CD4-positive, alpha-beta T cell treated with Interleukin-1 beta for 1 hour (primary cell): ENCODE data around the gene DNM1L.

Source experiments
- DNase-seq, 2 donors: peaks; one replicate each; pipeline ENCODE4 v3.0.0-alpha.2; 2020 to 2022

The DNM1L gene

DNA sequence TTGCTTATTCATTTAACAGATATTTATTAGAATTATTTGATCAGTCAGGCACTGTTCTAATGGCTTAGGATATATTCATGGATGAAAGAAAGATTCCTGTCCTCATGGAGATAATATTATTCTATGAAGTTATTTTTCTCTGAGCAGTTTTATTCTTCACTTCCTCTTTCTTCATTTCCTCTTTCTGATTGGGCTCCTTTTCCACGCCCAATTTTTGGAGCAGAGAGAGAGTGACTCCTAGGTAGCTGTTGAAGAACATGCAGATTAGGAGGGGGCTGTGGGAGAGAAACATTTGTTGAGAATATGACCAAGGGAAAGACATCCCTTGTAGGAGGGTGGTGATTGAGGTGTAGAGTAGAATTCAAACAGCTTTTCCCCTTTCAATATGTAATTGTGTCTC is 82.6 kb downstream of the DNM1L start:
- DNase-seq, result no peak

GRCh38 chr12:32765906-32766305 is 86.8 kb downstream of the DNM1L start:
- DNase-seq, result no peak

GRCh38 chr12:32768518-32768917 is 89.4 kb downstream of the DNM1L start:
- no peak for DNase-seq

DNA sequence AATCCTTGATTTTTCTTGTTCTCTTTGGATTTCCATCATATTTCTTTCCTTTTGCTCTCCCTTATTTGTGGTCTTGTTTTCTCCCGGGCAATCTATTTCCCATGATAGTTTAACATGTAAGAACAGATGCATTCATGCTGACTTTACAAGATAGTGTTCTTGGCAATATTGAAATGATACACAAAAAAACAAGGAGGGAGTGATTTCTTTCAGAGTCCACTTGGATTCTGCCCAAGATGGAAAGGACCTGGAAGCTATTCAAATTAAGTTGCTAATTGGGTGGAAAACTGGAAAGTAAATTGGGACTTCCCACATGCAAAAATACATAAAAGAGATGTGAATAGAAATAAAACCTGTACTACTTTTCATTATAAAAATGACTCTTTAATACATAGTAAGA is 91.0 kb downstream of the DNM1L start:
- DNase-seq, result no peak

- DNase-seq, result no peak
These were observed 94.6 kb downstream of the DNM1L start for GRCh38 chr12:32773691-32774090.

- DNase-seq, result no peak
These were observed 97.2 kb downstream of the DNM1L start for GRCh38 chr12:32776258-32776657.

GRCh38 chr12:32777159-32777558 is 98.1 kb downstream of the DNM1L start:
- DNase-seq, result no peak

GRCh38 chr12:32777691-32778175 is 98.6 kb downstream of the DNM1L start:
- no peak for DNase-seq

DNA sequence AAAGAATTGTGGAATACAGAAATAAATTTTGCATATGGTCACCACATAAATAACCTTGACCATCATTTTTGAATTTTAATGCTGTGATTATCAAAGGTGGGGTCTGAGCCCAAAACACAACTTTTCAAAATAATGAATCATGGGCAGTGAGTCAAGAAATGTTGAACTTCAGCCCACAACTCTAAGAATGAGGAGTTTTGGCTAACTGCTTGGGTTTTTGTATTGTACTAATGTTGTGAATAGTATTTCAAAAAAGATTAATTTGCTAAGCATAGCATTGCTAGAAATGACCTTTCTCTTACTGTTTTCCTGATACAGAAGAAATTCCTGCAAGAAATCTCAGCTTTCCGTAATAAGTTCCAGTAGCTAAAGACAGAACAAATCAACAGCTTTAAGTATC is 101.0 kb downstream of the DNM1L start:
- no peak for DNase-seq

DNA sequence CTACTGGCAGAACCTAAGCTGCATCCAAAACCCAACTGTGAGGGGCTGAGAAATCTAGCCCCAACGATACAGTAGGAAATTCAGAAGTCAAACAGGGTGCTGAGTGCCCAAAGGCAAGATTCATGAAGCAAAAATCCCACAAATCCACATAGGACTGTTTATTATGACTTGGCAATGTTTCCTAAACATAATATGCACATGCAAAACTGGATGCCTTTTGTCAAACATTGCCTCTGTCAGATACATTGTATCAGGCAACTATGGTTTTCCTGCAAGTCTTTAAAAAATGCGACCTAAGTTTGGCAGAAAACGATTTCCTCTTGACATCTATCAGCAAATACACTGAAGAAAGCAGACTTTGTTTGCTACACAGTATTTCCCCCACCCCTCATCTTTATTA is 103.9 kb downstream of the DNM1L start:
- DNase-seq, result no peak

DNA sequence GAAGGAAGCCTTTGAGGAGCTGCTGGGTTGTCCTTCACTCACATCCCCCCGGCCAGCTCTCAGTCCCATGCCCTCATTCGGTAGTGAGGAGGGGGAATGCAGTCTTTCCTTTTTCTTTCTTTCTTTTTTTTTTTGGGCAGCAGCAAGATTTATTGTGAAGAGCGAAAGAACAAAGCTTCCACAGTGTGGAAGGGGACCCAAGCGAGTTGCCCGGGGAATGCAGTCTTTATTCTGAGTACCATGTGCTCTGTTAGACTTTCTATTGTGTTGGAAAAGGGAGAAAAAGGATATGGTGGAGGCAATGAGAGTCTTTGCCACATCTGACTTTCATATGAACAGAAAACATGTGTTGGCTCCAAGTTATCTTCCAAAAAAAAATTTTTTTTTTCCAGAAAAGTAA is 106.5 kb downstream of the DNM1L start:
- no peak for DNase-seq

- no peak for DNase-seq
These were observed 109.3 kb downstream of the DNM1L start for GRCh38 chr12:32788405-32788804.

DNA sequence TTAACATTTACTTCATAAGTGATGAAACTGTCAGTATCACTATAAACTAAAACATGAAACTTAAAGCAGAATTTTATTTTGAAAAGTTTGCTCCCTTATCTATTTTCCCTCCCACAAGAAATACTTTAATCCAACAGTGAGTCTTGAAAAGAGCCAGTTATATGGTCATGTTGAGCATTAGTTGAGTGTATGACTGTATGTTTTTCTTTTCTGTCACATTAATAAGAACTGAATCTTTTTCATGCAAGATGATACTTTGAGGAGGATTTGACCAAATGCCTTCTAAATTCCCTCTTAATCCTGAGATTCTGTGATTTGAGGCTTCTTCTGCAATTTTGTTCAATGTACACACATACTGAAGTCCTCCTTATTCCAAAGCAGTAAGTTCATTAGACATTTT is 110.3 kb downstream of the DNM1L start:
- no peak for DNase-seq

DNA sequence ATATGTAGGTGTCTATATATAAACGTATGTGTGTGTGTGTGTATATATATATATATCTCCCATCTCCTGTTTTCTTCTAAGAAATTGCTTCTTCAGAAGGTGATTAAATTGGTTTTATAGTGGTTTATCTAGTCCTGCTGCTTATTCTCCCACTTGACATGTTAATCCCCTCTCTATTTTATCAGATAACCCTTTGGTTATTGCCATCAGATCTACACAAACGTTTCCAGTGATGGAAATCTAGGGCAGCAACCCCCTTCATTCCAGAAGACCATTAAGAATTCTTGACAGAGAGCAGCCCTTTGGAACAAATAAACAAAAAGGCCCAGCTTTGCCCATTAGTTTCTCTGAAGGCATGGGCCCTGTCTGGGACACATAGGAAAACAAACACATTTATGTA is 110.8 kb downstream of the DNM1L start:
- DNase-seq, result no peak

DNA sequence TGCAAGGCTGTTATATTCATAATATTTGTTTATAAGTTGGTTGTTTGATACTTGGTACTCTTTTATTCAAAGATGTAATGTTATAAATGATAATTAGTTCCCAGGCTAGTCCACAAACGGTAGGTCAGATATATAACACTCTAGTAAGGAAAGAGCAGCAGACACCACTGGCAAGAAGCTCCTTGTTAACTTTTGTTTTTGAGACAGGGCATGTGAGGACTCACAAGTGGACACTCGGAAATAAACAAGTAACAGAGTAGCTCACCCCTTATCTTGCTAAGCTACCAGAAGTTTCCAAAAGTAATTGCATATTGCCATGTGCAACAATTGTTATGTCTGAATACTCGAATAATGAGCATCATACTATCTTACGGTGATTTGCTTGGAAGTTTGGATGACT is 115.2 kb downstream of the DNM1L start:
- no peak for DNase-seq
